HuH-7.5 (cell line): ENCODE results near the gene SIGLEC11.
A peak's percentile ranks its signal among the peaks of the same experiment; 100 is the strongest.
"Not testable (repeated sequence)": the region's sequence is repeated elsewhere in the genome, so short reads cannot be mapped to it uniquely, and the experiment has no call there.

ENCODE experiments used
- DNase-seq: peaks from one replicate; pipeline ENCODE4 v3.0.0; 2011; ENCODE audit warnings: low spot score

Gene SIGLEC11

GRCh38 chr19:49960980-49961379 lies at the start of gene SIGLEC11:
Gene SIGLEC11, minus strand, starts transcription at chr19:49961172. Its CDS starts 91 bp downstream, at chr19:49961081.
- not testable (repeated sequence) for DNase-seq

GRCh38 chr19:50008532-50008931 lies 47.6 kb upstream of the SIGLEC11 start:
- peak; percentile 33 for DNase-seq

- no peak for DNase-seq
Measured at GRCh38 chr19:50007947-50008346, 47.0 kb upstream of the SIGLEC11 start.

GRCh38 chr19:50007170-50007569 lies 46.2 kb upstream of the SIGLEC11 start:
- no peak for DNase-seq

GRCh38 chr19:50005428-50005827 lies 44.5 kb upstream of the SIGLEC11 start:
- no peak for DNase-seq

- no peak for DNase-seq
Measured at GRCh38 chr19:50003810-50004419, 42.9 kb upstream of the SIGLEC11 start.

GRCh38 chr19:50003254-50003788 lies 42.3 kb upstream of the SIGLEC11 start:
- no peak for DNase-seq

GRCh38 chr19:50002386-50002960 lies 41.5 kb upstream of the SIGLEC11 start:
- no peak for DNase-seq

GRCh38 chr19:50001775-50002174 lies 40.8 kb upstream of the SIGLEC11 start:
- no peak for DNase-seq

- no peak for DNase-seq
Measured at GRCh38 chr19:50000841-50001557, 40.0 kb upstream of the SIGLEC11 start.

- no peak for DNase-seq
Measured at GRCh38 chr19:50000038-50000840, 39.3 kb upstream of the SIGLEC11 start.

- no peak for DNase-seq
Measured at GRCh38 chr19:49999371-50000010, 38.5 kb upstream of the SIGLEC11 start.

- DNase-seq, result peak; percentile 63
Measured at GRCh38 chr19:49997709-49998108, 36.7 kb upstream of the SIGLEC11 start.

GRCh38 chr19:49988433-49988832 lies 27.5 kb upstream of the SIGLEC11 start:
- DNase-seq, result no peak

- DNase-seq, result no peak
Measured at GRCh38 chr19:49988007-49988406, 27.0 kb upstream of the SIGLEC11 start.

- DNase-seq, result peak; percentile 67
Measured at GRCh38 chr19:49987159-49987698, 26.3 kb upstream of the SIGLEC11 start.

GRCh38 chr19:49986354-49986753 lies 25.4 kb upstream of the SIGLEC11 start:
- DNase-seq, result no peak

- DNase-seq, result no peak
Measured at GRCh38 chr19:49985871-49986270, 24.9 kb upstream of the SIGLEC11 start.

GRCh38 chr19:49984491-49984890 lies 23.5 kb upstream of the SIGLEC11 start:
- no peak for DNase-seq

GRCh38 chr19:49983645-49984229 lies 22.8 kb upstream of the SIGLEC11 start:
- peak; percentile 64 for DNase-seq
